Ovary (tissue), 9 donors: Measurements from ENCODE around the gene NKAIN2. TPM values are rescaled to one million over a fixed set of nuclear protein-coding genes. Genes with fewer than 3 reads are reported as not detected.

Source experiments
- DNase-seq, 5 donors: peaks; one replicate each; pipeline ENCODE4 v3.0.0-alpha.2; 2019 to 2020
- H3K27ac ChIP-seq, 2 donors: fragments of 200-600 bp; one replicate each; pipeline versions ENCODE4 v1.5.1 to v1.8.0; 2019 to 2022
- H3K27me3 ChIP-seq: fragments of 200-600 bp; one replicate; pipeline ENCODE4 v1.8.0; 2022
- H3K36me3 ChIP-seq: fragments of 200-600 bp; sonication (generic); one replicate; pipeline ENCODE4 v1.5.1; 2019
- H3K4me1 ChIP-seq: one replicate; pipeline ENCODE4 v1.8.1; 2013; ENCODE audit warnings: mild to moderate bottlenecking, moderate library complexity; ENCODE audit not compliant: insufficient read depth
- H3K4me3 ChIP-seq: fragments of 200-600 bp; sonication (generic); one replicate; pipeline ENCODE4 v1.5.1; 2017
- H3K9me3 ChIP-seq, 2 donors: fragments of 200-600 bp in 1 of 2; sonication (generic) in 1 of 2; one replicate each; pipeline versions ENCODE4 v1.5.1 to v1.8.1; 2013 to 2019; ENCODE audit warnings: mild to moderate bottlenecking in 1 of 2, moderate library complexity in 1 of 2
- EP300 ChIP-seq: sonication (generic); formaldehyde crosslinking; IDR thresholded peaks from one replicate; pipeline ENCODE4 v1.6.1; 2017; ENCODE audit warnings: antibody characterized with exemption
- POLR2A ChIP-seq: fragments of 450-650 bp; IDR thresholded peaks from one replicate; pipeline ENCODE4 v1.6.1; 2017; ENCODE audit warnings: antibody characterized with exemption, mild to moderate bottlenecking, moderate library complexity
- WGBS, 3 donors: extraction: QIAGEN DNeasy Blood & Tissue Kit in 1 of 3; methylation state at CpG; one replicate each; pipeline versions ENCODE4 v1.1.5 to v1.1.7; 2013 to 2017; 5-methylcytosine and 5-hydroxymethylcytosine counted together
- intact Hi-C, 4 donors: fragments of 100-400 bp; cut with DNase I; formaldehyde crosslinking; loops; one replicate each; pipeline versions ENCODE4 v1.11.0 to v1.15.1; 2022 to 2023
- polyA plus RNA-seq, 2 donors: library from polyadenylated mRNA; stranded (reverse); fragments of 200-250 nt in 1 of 2; fragments of 350-450 nt in 1 of 2; fragmentation: Illumina TruSeq in 1 of 2; extraction: RNeasy Lipid Tissue Mini Kit (QIAGEN cat#74804) in 1 of 2; gene quantifications; one replicate each; pipeline ENCODE4 v1.2.3, GENCODE V29; 2013 to 2014
- total RNA-seq, 7 donors: library from RNA; depleted of rRNA in 2 of 7; stranded (reverse); fragments of >200 nt in 2 of 7; fragmentation: NEBNext Ultra II Directional in 3 of 7; extraction: Animal tissue kit (Norgen Biotek cat#: 25700) in 3 of 7; gene quantifications; one replicate each; pipeline versions ENCODE4 v1.1.0 to v1.2.4, GENCODE V29; 2016 to 2023
- TF ChIP-seq, protein P1 (sequence below), 3 donors: fragments of 450-650 bp in 2 of 3; fragments of 200-600 bp in 1 of 3; IDR thresholded peaks; one replicate each; pipeline versions ENCODE4 v1.5.1 to v1.8.0; 2016 to 2022; ENCODE audit warnings: antibody characterized with exemption in 3 of 3, mild to moderate bottlenecking in 1 of 3
- donor health status: DM: no; HTN: no; CAD: no; lungs with moderate emphysema.
- donor health status: DM: no; HTN: no; CAD: no.
- donor health status: Bipolar disorder and iron deficiency.
- donor health status: DM: yes; HTN: yes; CAD: no.
- donor health status: DM: no; HTN: no; CAD: no.
- donor health status: DM: yes; HTN: yes; CAD: no.

NKAIN2 gene
- total and polyA plus RNA-seq, 9 donors, result 0.13 to 1.0 (median 0.40) TPM; not detected in 4

DNA sequence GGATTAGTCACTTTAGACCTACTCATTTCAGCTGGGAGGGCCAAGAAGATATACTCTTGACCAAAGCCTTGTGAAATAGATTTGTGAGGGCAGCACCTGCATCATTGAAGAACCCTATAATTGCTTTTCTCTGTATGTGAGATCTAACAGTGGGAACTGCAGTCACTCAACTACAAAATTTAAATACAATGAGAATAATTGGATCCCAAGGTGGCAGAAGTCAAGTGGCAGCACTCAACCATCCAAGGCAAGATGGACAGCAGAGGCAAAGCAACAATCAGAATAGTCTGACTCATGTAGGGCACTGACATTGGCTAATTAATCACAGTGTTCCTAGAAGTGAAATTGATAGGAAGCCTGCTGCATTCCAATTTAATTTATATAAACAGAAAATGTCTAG is 8.9 kb upstream of the NKAIN2 start:
- no peak for TF ChIP-seq POLR2A
- TF ChIP-seq EP300, result no peak
- TF ChIP-seq, protein P1, sequence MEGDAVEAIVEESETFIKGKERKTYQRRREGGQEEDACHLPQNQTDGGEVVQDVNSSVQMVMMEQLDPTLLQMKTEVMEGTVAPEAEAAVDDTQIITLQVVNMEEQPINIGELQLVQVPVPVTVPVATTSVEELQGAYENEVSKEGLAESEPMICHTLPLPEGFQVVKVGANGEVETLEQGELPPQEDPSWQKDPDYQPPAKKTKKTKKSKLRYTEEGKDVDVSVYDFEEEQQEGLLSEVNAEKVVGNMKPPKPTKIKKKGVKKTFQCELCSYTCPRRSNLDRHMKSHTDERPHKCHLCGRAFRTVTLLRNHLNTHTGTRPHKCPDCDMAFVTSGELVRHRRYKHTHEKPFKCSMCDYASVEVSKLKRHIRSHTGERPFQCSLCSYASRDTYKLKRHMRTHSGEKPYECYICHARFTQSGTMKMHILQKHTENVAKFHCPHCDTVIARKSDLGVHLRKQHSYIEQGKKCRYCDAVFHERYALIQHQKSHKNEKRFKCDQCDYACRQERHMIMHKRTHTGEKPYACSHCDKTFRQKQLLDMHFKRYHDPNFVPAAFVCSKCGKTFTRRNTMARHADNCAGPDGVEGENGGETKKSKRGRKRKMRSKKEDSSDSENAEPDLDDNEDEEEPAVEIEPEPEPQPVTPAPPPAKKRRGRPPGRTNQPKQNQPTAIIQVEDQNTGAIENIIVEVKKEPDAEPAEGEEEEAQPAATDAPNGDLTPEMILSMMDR (IDR thresholded peaks at IDR 0.05), result no peak
- DNase-seq, result no peak
- intact Hi-C loops, result no loop called here

GRCh38 chr6:123801067-123801466 is 2.6 kb upstream of the NKAIN2 start:
- intact Hi-C loops, result no loop called here
- H3K27ac ChIP-seq, result no peak overlapping the region
- peaks cover 7% of the 10 kb centered on the region for H3K4me1 ChIP-seq
- H3K4me3 ChIP-seq, result no peak overlapping the region
- no peaks in the 10 kb centered on the region for H3K27me3 ChIP-seq
- no peak for TF ChIP-seq POLR2A
- TF ChIP-seq EP300, result no peak
- TF ChIP-seq, protein P1 (IDR thresholded peaks at IDR 0.05), result no peak
- DNase-seq, result no peak
- 67 to 73% (median 68%) methylated on average over 5 of the region's 5 CpGs for WGBS, 3 donors
- H3K9me3 ChIP-seq, result no peaks in the 10 kb centered on the region
- no peaks in the 10 kb centered on the region for H3K36me3 ChIP-seq

More for the DNA sequence above, 8.9 kb upstream of the NKAIN2 start:
- Histone ChIP-seq H3K27ac (no peak overlapping the region), H3K4me1 (no peaks in the 10 kb centered on the region), H3K9me3 (no peaks in the 10 kb centered on the region), H3K4me3 (no peak overlapping the region), H3K36me3 (no peaks in the 10 kb centered on the region), H3K27me3 (no peaks in the 10 kb centered on the region)

GRCh38 chr6:123802351-123802696 is 1.3 kb upstream of the NKAIN2 start:
- Histone ChIP-seq H3K36me3 (no peaks in the 10 kb centered on the region), H3K9me3 (no peaks in the 10 kb centered on the region), H3K27ac (no peak overlapping the region), H3K27me3 (no peaks in the 10 kb centered on the region), H3K4me3 (no peak overlapping the region), H3K4me1 (peaks cover 7% of the 10 kb centered on the region)
- WGBS, 3 donors, result 21 to 31% (median 22%) methylated on average over 6 of the region's 6 CpGs
- intact Hi-C loops, result no loop called here
- TF ChIP-seq POLR2A (no peak), EP300 (no peak)
- TF ChIP-seq, protein P1 (IDR thresholded peaks at IDR 0.05), result no peak
- DNase-seq, result no peak

GRCh38 chr6:123802697-123803503 is 765 bp upstream of the NKAIN2 start:
- peak overlapping the region; percentile 28 for H3K4me3 ChIP-seq
- peak; percentile 27 to 74 (median 45) for DNase-seq
- H3K36me3 ChIP-seq, result no peaks in the 10 kb centered on the region
- 1% methylated on average over 55 to 61 of the region's 61 CpGs for WGBS, 3 donors
- intact Hi-C loops, result no loop called here
- TF ChIP-seq POLR2A, result no peak
- TF ChIP-seq, protein P1 (IDR thresholded peaks at IDR 0.05), result peak; percentile 14 to 34 (median 26)
- no peaks in the 10 kb centered on the region for H3K27me3 ChIP-seq
- H3K4me1 ChIP-seq, result peaks cover 7% of the 10 kb centered on the region
- no peak overlapping the region for H3K27ac ChIP-seq
- no peaks in the 10 kb centered on the region for H3K9me3 ChIP-seq
